ENCODE data around the gene SND1. TPM values are rescaled to one million over a fixed set of nuclear protein-coding genes. Genes with fewer than 3 reads are reported as not detected.

SND1 gene
- total and polyA plus RNA-seq, 4 donors = 59.4 to 214 (median 84.1) TPM

DNA sequence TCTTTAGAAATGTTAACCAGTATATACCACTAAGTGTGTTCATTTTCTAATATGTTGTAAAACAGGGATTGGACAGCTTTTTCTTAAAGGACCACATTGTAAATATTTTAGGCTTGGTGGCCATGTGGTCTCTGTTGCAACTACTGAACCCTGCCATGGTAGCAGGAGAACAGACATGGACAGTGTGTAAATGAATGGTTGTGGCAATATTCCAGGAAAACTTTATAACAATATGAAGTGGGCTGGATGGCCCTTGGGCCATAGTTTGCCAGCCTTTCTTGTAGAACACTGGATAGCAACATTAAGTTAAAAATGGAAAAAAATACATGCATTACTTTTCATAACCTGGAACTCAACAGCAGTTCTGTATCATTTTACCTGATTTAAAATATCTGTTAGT lies 61.0 kb downstream of the SND1 start:
- Histone ChIP-seq H3K9ac (ENCODE audit: low read depth in 1 of 2, low read length in 2 of 2) (no peak overlapping the region), H3K36me3 (ENCODE audit: control insufficient read depth in 4 of 4, insufficient read depth in 3 of 4, low read depth in 1 of 4, low read length in 3 of 4) (peaks cover 6 to 43% (median 26%) of the 10 kb centered on the region in 4 donors)
- TF ChIP-seq EGR1 (IDR thresholded peaks at IDR 0.05; ENCODE audit: low read depth in 2 of 2) (no peak), YY1 (IDR thresholded peaks at IDR 0.05) (no peak), RXRA (IDR thresholded peaks at IDR 0.05) (no peak), GABPA (IDR thresholded peaks at IDR 0.05 in 1 of 2, conservative IDR thresholded peaks at IDR 0.05 in 1 of 2) (no peak), NR2F2 (IDR thresholded peaks at IDR 0.05) (no peak), JUND (IDR thresholded peaks at IDR 0.05) (no peak), HNF4G (IDR thresholded peaks at IDR 0.05) (no peak), RAD21 (IDR thresholded peaks at IDR 0.05) (no peak), HNF4A (conservative IDR thresholded peaks at IDR 0.05) (no peak), SP1 (IDR thresholded peaks at IDR 0.05) (no peak), TAF1 (conservative IDR thresholded peaks at IDR 0.05) (no peak)
- TF ChIP-seq, protein P1, sequence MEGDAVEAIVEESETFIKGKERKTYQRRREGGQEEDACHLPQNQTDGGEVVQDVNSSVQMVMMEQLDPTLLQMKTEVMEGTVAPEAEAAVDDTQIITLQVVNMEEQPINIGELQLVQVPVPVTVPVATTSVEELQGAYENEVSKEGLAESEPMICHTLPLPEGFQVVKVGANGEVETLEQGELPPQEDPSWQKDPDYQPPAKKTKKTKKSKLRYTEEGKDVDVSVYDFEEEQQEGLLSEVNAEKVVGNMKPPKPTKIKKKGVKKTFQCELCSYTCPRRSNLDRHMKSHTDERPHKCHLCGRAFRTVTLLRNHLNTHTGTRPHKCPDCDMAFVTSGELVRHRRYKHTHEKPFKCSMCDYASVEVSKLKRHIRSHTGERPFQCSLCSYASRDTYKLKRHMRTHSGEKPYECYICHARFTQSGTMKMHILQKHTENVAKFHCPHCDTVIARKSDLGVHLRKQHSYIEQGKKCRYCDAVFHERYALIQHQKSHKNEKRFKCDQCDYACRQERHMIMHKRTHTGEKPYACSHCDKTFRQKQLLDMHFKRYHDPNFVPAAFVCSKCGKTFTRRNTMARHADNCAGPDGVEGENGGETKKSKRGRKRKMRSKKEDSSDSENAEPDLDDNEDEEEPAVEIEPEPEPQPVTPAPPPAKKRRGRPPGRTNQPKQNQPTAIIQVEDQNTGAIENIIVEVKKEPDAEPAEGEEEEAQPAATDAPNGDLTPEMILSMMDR (IDR thresholded peaks at IDR 0.05; ENCODE audit: low read depth, low read length, missing input control) = no peak
- TF ChIP-seq, protein P2, sequence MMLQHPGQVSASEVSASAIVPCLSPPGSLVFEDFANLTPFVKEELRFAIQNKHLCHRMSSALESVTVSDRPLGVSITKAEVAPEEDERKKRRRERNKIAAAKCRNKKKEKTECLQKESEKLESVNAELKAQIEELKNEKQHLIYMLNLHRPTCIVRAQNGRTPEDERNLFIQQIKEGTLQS (IDR thresholded peaks at IDR 0.05) = no peak
- TF ChIP-seq, protein P3, sequence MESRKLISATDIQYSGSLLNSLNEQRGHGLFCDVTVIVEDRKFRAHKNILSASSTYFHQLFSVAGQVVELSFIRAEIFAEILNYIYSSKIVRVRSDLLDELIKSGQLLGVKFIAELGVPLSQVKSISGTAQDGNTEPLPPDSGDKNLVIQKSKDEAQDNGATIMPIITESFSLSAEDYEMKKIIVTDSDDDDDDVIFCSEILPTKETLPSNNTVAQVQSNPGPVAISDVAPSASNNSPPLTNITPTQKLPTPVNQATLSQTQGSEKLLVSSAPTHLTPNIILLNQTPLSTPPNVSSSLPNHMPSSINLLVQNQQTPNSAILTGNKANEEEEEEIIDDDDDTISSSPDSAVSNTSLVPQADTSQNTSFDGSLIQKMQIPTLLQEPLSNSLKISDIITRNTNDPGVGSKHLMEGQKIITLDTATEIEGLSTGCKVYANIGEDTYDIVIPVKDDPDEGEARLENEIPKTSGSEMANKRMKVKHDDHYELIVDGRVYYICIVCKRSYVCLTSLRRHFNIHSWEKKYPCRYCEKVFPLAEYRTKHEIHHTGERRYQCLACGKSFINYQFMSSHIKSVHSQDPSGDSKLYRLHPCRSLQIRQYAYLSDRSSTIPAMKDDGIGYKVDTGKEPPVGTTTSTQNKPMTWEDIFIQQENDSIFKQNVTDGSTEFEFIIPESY (IDR thresholded peaks at IDR 0.05) = no peak

DNA sequence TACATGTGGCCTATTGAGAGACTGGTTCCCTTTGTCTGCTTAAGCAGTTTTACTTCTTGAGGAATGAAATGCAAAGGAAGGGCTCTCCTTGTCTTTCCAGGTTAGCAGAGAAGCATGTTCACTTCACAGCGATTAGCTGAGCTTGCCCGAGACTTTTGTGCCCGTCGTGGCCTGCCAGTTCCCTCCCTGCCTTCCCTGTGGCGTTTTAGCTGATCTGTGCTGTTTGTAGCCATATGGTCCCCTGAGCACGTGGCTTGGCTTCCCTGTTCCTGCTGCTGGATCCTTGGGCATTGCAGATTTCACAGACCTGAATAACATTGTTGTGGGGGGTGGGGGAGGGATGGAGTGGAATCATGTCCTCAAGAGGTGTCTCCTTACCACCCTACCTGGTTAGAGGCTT lies 61.8 kb downstream of the SND1 start:
- peaks cover 0 to 6% (median 2%) of the 10 kb centered on the region in 4 donors for H3K9me3 ChIP-seq (ENCODE audit: control insufficient read depth in 4 of 4, low read length in 3 of 4)
- H3K4me3 ChIP-seq (ENCODE audit: low read depth in 1 of 3, low read length in 3 of 3) = no peak overlapping the region
- H3K27me3 ChIP-seq (ENCODE audit: control insufficient read depth in 4 of 4, insufficient read depth in 4 of 4, low read length in 3 of 4) = no peaks in the 10 kb centered on the region
- H3K4me1 ChIP-seq (ENCODE audit: control insufficient read depth in 4 of 4, insufficient read depth in 4 of 4, low read length in 3 of 4) = no peaks in the 10 kb centered on the region
- TF ChIP-seq, protein P2 (IDR thresholded peaks at IDR 0.05) = no peak
- no peak for TF ChIP-seq GABPA (IDR thresholded peaks at IDR 0.05 in 1 of 2, conservative IDR thresholded peaks at IDR 0.05 in 1 of 2)
- no peak for TF ChIP-seq FOXA1 (IDR thresholded peaks at IDR 0.05)
- no peak for DNase-seq (ENCODE audit: low spot score)
- H3K27ac ChIP-seq (ENCODE audit: low read depth in 1 of 2, low read length in 2 of 2) = no peak overlapping the region
- 93% methylated on average over 6 of the region's 6 CpGs for WGBS
- H3K36me3 ChIP-seq (ENCODE audit: control insufficient read depth in 4 of 4, insufficient read depth in 3 of 4, low read depth in 1 of 4, low read length in 3 of 4) = peaks cover 7 to 38% (median 25%) of the 10 kb centered on the region in 4 donors
- no peak overlapping the region for H3K9ac ChIP-seq (ENCODE audit: low read depth in 1 of 2, low read length in 2 of 2)

More for the DNA sequence above, 61.0 kb downstream of the SND1 start:
- H3K4me1 ChIP-seq (ENCODE audit: control insufficient read depth in 4 of 4, insufficient read depth in 4 of 4, low read length in 3 of 4) = no peaks in the 10 kb centered on the region
- H3K27ac ChIP-seq (ENCODE audit: low read depth in 1 of 2, low read length in 2 of 2) = no peak overlapping the region
- H3K4me3 ChIP-seq (ENCODE audit: low read depth in 1 of 3, low read length in 3 of 3) = no peak overlapping the region
- peaks cover 0 to 6% (median 2%) of the 10 kb centered on the region in 4 donors for H3K9me3 ChIP-seq (ENCODE audit: control insufficient read depth in 4 of 4, low read length in 3 of 4)
- no peaks in the 10 kb centered on the region for H3K27me3 ChIP-seq (ENCODE audit: control insufficient read depth in 4 of 4, insufficient read depth in 4 of 4, low read length in 3 of 4)
- DNase-seq (ENCODE audit: low spot score) = no peak

DNA sequence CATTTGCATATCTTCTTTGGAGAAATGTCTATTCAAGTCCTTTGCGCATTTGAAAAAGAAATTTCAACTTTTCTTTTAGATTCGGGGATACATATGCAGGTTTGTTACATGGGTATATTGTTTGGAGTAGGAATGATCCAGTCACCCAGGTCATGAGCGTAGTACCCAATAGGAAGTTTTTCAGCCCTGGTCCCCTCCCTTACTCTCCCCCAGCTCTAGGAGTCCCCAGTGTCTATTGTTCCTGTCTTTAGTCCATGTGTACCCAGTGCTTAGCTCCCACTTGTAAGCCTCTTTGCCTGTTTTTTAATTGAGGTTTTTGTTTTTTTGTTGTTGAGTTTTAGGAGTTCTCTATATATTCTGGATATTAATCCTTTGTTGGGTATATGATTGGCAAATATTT lies 63.3 kb downstream of the SND1 start:
- Histone ChIP-seq H3K9ac (ENCODE audit: low read depth in 1 of 2, low read length in 2 of 2) (no peak overlapping the region), H3K27me3 (ENCODE audit: control insufficient read depth in 4 of 4, insufficient read depth in 4 of 4, low read length in 3 of 4) (no peaks in the 10 kb centered on the region), H3K36me3 (ENCODE audit: control insufficient read depth in 4 of 4, insufficient read depth in 3 of 4, low read depth in 1 of 4, low read length in 3 of 4) (peaks cover 4 to 35% (median 20%) of the 10 kb centered on the region in 4 donors), H3K9me3 (ENCODE audit: control insufficient read depth in 4 of 4, low read length in 3 of 4) (peaks cover 0 to 6% (median 2%) of the 10 kb centered on the region in 4 donors), H3K4me1 (ENCODE audit: control insufficient read depth in 4 of 4, insufficient read depth in 4 of 4, low read length in 3 of 4) (no peaks in the 10 kb centered on the region), H3K27ac (ENCODE audit: low read depth in 1 of 2, low read length in 2 of 2) (no peak overlapping the region), H3K4me3 (ENCODE audit: low read depth in 1 of 3, low read length in 3 of 3) (no peak overlapping the region)
- TF ChIP-seq HNF4G (IDR thresholded peaks at IDR 0.05) (no peak), YY1 (IDR thresholded peaks at IDR 0.05) (no peak)
- TF ChIP-seq, protein P2 (IDR thresholded peaks at IDR 0.05) = no peak
- TF ChIP-seq, protein P3 (IDR thresholded peaks at IDR 0.05) = no peak
- no peak for DNase-seq (ENCODE audit: low spot score)
- 84% methylated on average over 3 of the region's 3 CpGs for WGBS

Measured in liver (tissue), 9 donors.